Astrocyte (in vitro differentiated cells and primary cell): ENCODE results near the gene CIITA. TPM values are rescaled to one million over a fixed set of nuclear protein-coding genes. Genes with fewer than 3 reads are reported as not detected.

ENCODE experiments used
- DNase-seq: peaks from one replicate; pipeline ENCODE4 v3.0.0-alpha.2; 2010; ENCODE audit warnings: low read depth
- FAIRE-seq: peaks from 2 replicates; lab custom pipeline; 2011; peaks lifted over from hg19 to GRCh38; lab: Jason Lieb, UNC
- H2AFZ ChIP-seq: 2 replicates; pipeline ENCODE4 v1.6.0; 2012; ENCODE audit warnings: low read depth, low read length, inconsistent platforms
- H3K27ac ChIP-seq: 2 replicates; pipeline ENCODE4 v1.5.1; 2011; ENCODE audit warnings: low read depth, low read length, inconsistent platforms
- H3K27me3 ChIP-seq: 2 replicates; pipeline ENCODE4 v1.6.0; 2011; ENCODE audit warnings: low read length, inconsistent platforms; ENCODE audit not compliant: insufficient read depth
- H3K36me3 ChIP-seq: 2 replicates; pipeline ENCODE4 v1.5.1; 2011; ENCODE audit warnings: low read length, inconsistent platforms; ENCODE audit not compliant: insufficient read depth
- H3K4me1 ChIP-seq: 2 replicates; pipeline ENCODE4 v1.5.1; 2011; ENCODE audit warnings: low read length, inconsistent platforms; ENCODE audit not compliant: insufficient read depth
- H3K4me2 ChIP-seq: 2 replicates; pipeline ENCODE4 v1.6.0; 2012; ENCODE audit warnings: low read length, inconsistent platforms
- H3K4me3 ChIP-seq: 2 replicates; pipeline ENCODE4 v1.5.1; 2011; ENCODE audit warnings: low read depth, mild to moderate bottlenecking, low read length, inconsistent platforms; ENCODE audit not compliant: insufficient read depth
- H3K79me2 ChIP-seq: 2 replicates; pipeline ENCODE4 v1.6.0; 2012; ENCODE audit warnings: mild to moderate bottlenecking, low read length, inconsistent platforms; ENCODE audit not compliant: insufficient read depth
- H3K9ac ChIP-seq: 2 replicates; pipeline ENCODE4 v1.6.0; 2012; ENCODE audit warnings: mild to moderate bottlenecking, low read length, inconsistent platforms
- H3K9me3 ChIP-seq: 2 replicates; pipeline ENCODE4 v1.5.1; 2012; ENCODE audit warnings: low read depth, mild to moderate bottlenecking, low read length, inconsistent platforms; ENCODE audit not compliant: insufficient read depth
- H4K20me1 ChIP-seq: 2 replicates; pipeline ENCODE4 v1.6.0; 2012; ENCODE audit warnings: low read length, inconsistent platforms; ENCODE audit not compliant: insufficient read depth
- H3K27ac Mint-ChIP-seq: one replicate; pipeline ENCODE4 v1.8.0; 2021; ENCODE audit warnings: mild to moderate bottlenecking, mixed read lengths; ENCODE audit not compliant: unreplicated experiment
- H3K27me3 Mint-ChIP-seq: one replicate; pipeline ENCODE4 v1.8.0; 2021; ENCODE audit warnings: low read depth, mixed read lengths; ENCODE audit not compliant: unreplicated experiment
- H3K36me3 Mint-ChIP-seq: one replicate; pipeline ENCODE4 v1.8.0; 2021; ENCODE audit warnings: low read depth, mixed read lengths; ENCODE audit not compliant: unreplicated experiment
- H3K4me1 Mint-ChIP-seq: one replicate; pipeline ENCODE4 v1.8.0; 2021; ENCODE audit warnings: low read depth, mixed read lengths; ENCODE audit not compliant: unreplicated experiment
- H3K4me3 Mint-ChIP-seq: one replicate; pipeline ENCODE4 v1.8.0; 2021; ENCODE audit warnings: mild to moderate bottlenecking, moderate library complexity, mixed read lengths; ENCODE audit not compliant: unreplicated experiment
- H3K9me3 Mint-ChIP-seq: one replicate; pipeline ENCODE4 v1.8.0; 2021; ENCODE audit warnings: mild to moderate bottlenecking, mixed read lengths; ENCODE audit not compliant: unreplicated experiment
- CTCF ChIP-seq: IDR thresholded peaks from 2 replicates; pipeline ENCODE4 v1.5.1; 2011; ENCODE audit warnings: low read depth, mild to moderate bottlenecking, inconsistent platforms, low read length, moderate library complexity; ENCODE audit not compliant: insufficient read depth
- EZH2 ChIP-seq: IDR thresholded peaks from 2 replicates; pipeline ENCODE4 v1.6.1; 2012; ENCODE audit warnings: mild to moderate bottlenecking, low read length, inconsistent platforms; ENCODE audit not compliant: insufficient read depth
- total RNA-seq: library from RNA; stranded (reverse); gene quantifications from 2 replicates; pipeline ENCODE4 v1.2.1, GENCODE V29; 2021

CIITA gene
- total RNA-seq, 1 donor from 2014 or later: not detected

- Mint-ChIP-seq H3K27ac (no peak overlapping the region), H3K4me3 (no peak overlapping the region), H3K4me1 (no peaks in the 10 kb centered on the region), H3K27me3 (peaks cover 40% of the 10 kb centered on the region), H3K9me3 (peaks cover 1% of the 10 kb centered on the region), H3K36me3 (no peaks in the 10 kb centered on the region)
- Histone ChIP-seq H2AFZ (no peak overlapping the region), H3K4me2 (no peak overlapping the region), H3K79me2 (no peaks in the 10 kb centered on the region), H3K4me1 (no peaks in the 10 kb centered on the region), H3K27me3 (peaks cover 14% of the 10 kb centered on the region), H3K9me3 (no peaks in the 10 kb centered on the region), H3K36me3 (no peaks in the 10 kb centered on the region), H3K27ac (no peak overlapping the region), H3K9ac (no peak overlapping the region), H3K4me3 (no peak overlapping the region), H4K20me1 (no peaks in the 10 kb centered on the region)
- no peak for DNase-seq
- TF ChIP-seq CTCF (no peak), EZH2 (no peak)
- no peak for FAIRE-seq
Observed at GRCh38 chr16:10838621-10839278, 38.3 kb upstream of the CIITA start.

- DNase-seq (no peak), FAIRE-seq (no peak)
- Mint-ChIP-seq H3K27ac (no peak overlapping the region), H3K27me3 (peaks cover 39% of the 10 kb centered on the region), H3K36me3 (no peaks in the 10 kb centered on the region), H3K9me3 (peaks cover 1% of the 10 kb centered on the region), H3K4me1 (no peaks in the 10 kb centered on the region), H3K4me3 (no peak overlapping the region)
- Histone ChIP-seq H3K4me2 (no peak overlapping the region), H3K36me3 (no peaks in the 10 kb centered on the region), H3K4me1 (no peaks in the 10 kb centered on the region), H3K27me3 (peaks cover 14% of the 10 kb centered on the region), H3K9me3 (no peaks in the 10 kb centered on the region), H3K27ac (no peak overlapping the region), H3K79me2 (no peaks in the 10 kb centered on the region), H3K4me3 (no peak overlapping the region), H2AFZ (no peak overlapping the region), H3K9ac (no peak overlapping the region), H4K20me1 (no peaks in the 10 kb centered on the region)
- TF ChIP-seq CTCF (no peak), EZH2 (no peak)
Observed at GRCh38 chr16:10839279-10839666, 37.7 kb upstream of the CIITA start.

- Histone ChIP-seq H4K20me1 (no peaks in the 10 kb centered on the region), H3K4me2 (no peak overlapping the region), H3K9me3 (no peaks in the 10 kb centered on the region), H2AFZ (no peak overlapping the region), H3K36me3 (no peaks in the 10 kb centered on the region), H3K9ac (no peak overlapping the region), H3K27ac (no peak overlapping the region), H3K4me1 (no peaks in the 10 kb centered on the region), H3K4me3 (no peak overlapping the region), H3K27me3 (peaks cover 14% of the 10 kb centered on the region), H3K79me2 (no peaks in the 10 kb centered on the region)
- no peak overlapping the region for H3K27ac Mint-ChIP-seq
- peaks cover 35% of the 10 kb centered on the region for H3K27me3 Mint-ChIP-seq
- no peak overlapping the region for H3K4me3 Mint-ChIP-seq
- FAIRE-seq: no peak
- no peak for TF ChIP-seq CTCF
- TF ChIP-seq EZH2: no peak
- H3K9me3 Mint-ChIP-seq: peaks cover 1% of the 10 kb centered on the region
- no peaks in the 10 kb centered on the region for H3K36me3 Mint-ChIP-seq
- DNase-seq: no peak
- H3K4me1 Mint-ChIP-seq: no peaks in the 10 kb centered on the region
Observed at GRCh38 chr16:10840703-10841102, 36.3 kb upstream of the CIITA start.
